ENCODE data around the gene MEF2D. TPM values are rescaled to one million over a fixed set of nuclear protein-coding genes. Genes with fewer than 3 reads are reported as not detected.

Gene MEF2D
- polyA plus RNA-seq (ENCODE audit: insufficient read depth in 1 of 5, insufficient read length in 5 of 5, low replicate concordance in 1 of 5) = 10 to 100 TPM; 20.3 to 38.1 (median 29.4) TPM
- long read RNA-seq, donor 1, partial matches to known transcripts = 13 of 14 reads
- long read RNA-seq, donor 1, other reads (novel, unspliced or antisense) = 0 of 14 reads
- long read RNA-seq, donor 2 = 0 reads
- long read RNA-seq, donor 3, partial matches to known transcripts = 11 of 11 reads
- long read RNA-seq, donor 3, other reads (novel, unspliced or antisense) = 0 of 11 reads
- long read RNA-seq, donor 4, partial matches to known transcripts = 8 of 14 reads
- long read RNA-seq, donor 4, other reads (novel, unspliced or antisense) = 5 of 14 reads
- long read RNA-seq, donor 5, partial matches to known transcripts = 10 of 10 reads
- long read RNA-seq, donor 5, other reads (novel, unspliced or antisense) = 0 of 10 reads
- long read RNA-seq, donor 6, partial matches to known transcripts = 10 of 11 reads
- long read RNA-seq, donor 6, other reads (novel, unspliced or antisense) = 0 of 11 reads
- long read RNA-seq, donor 7, partial matches to known transcripts = 11 of 11 reads
- long read RNA-seq, donor 7, other reads (novel, unspliced or antisense) = 0 of 11 reads
- long read RNA-seq, donor 8 = 0 reads

DNA sequence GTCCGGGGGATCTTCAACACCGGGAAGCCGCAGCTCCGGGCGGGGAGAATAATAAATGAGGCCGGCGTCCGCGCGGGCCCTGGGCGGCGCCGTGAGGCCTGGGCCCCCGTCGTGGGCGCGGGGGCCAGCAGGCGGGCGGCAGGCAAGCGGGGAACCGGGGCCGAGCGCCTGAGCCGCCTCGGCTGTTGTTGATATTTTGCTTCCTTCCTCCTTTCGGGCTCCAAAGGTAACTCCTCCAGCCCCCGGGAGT is at the start of gene MEF2D:
Gene MEF2D, minus strand, starts transcription at position 233 of the 250 bp plus-strand sequence. CDS start 17,483 bp downstream, outside the sequence.
- no peak for DNase-seq

DNA sequence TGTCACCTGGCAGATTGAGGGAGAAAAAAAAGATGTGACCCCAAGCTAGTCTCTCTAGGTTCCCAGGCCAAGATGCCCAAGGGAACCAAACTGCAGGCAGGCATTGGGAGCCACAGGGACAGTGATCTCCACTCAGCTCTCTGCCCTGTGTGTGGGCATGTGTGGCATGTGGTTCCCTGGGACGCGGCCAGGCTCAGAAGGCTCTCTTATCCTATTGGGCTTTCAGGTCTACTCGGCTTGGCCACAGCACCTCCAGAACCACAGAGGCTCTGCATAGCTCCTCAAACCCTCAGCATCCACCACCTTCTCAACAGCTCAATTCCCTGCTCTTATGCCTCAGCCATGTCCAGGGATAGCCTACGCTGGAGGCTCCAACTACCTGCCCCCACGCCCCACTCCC is 49.8 kb upstream of the MEF2D start:
- no peak for DNase-seq

DNA sequence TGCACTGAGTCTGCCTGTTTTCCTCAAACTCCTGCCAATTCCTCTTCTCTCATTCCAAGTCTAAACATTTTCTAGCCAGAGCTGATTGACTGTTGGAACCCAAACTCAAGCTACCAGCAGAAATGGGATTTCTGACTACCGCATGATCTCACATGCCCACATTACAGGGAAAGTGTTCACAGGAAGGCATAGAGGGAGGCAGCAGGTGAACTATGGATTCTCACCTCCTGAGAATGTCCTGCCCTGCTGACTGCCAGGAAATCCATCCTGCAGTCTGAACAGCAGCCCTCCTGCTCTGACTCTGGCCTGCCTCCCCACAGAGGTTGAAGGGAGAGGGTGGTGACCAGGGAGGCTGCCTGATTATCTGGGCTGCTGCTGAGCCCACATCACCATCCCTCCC is 49.3 kb upstream of the MEF2D start:
- DNase-seq = no peak

DNA sequence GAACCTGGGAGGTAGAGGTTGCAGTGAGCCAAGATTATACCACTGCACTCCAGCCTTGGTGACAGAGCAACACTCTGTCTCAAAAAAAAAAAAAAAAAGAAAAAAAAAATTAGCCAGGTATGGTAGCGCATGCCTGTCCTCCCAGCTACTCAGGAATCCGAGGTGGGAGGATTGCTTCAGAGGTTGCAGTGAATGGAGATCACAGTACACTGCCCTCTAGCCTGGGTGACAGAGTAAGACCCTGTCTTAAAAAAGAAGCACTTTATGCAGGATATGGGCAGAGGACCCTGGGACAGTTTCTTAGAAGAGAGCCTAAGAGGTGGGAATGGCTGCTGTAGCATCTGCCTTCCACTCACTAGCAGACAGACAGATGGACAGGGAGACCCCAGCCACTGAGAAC is 48.8 kb upstream of the MEF2D start:
- no peak for DNase-seq

DNA sequence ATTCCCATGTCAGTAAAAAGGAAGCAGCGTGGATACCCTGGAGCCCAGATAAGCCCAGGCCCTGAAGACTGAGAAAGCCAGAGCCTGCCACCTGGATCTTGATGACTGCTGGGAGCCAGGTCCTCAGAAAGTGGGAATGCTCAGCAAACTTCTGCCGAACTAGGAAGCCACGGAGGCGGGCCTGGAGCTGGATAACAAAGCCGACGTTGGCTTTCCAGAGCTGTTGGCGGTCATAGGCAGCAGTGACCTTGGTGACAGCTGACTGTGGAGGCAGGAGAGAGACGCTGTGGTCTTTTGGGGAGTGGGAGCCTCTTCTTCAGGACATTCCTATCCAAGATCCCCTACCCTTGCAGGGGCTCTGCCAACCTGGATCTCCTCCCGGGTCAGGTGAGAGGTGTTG is 47.4 kb upstream of the MEF2D start:
- DNase-seq = no peak

DNA sequence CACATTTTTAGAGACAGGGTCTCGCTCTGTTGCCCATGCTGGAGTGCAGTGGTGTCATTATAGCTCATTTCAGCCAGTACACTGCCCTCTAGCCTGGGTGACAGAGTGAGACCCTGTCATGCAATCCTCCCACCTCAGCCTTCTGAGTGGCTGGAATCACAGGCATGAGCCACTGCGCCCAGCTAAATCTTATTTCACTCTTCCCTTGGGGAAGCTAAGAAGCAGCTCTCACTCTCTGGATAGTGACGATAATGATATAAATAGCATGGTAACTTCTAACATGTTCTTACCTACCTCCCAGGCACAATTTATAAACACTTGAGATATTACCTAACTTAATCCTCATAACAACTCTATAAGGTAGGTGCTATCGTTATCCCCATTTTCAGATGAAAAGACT is 46.9 kb upstream of the MEF2D start:
- no peak for DNase-seq

DNA sequence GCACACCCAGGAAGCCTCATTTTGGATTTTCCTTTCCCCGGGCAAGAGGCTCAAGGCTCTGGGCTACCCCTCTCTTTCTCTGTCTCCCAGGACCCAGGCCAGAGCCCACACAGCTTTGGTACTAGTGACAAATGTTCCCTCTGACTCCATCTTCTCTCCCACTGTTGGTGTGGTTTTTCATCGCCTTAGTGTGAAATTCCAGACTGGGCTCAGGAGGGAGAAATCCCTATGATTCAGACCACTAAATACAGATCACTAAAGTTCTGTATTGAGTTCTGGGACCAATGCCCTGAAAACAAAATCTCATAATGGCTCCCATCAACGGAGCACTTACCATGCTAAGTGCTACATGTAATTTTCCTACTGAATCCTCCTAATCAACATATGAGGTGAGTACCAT is 45.7 kb upstream of the MEF2D start:
- no peak for DNase-seq

DNA sequence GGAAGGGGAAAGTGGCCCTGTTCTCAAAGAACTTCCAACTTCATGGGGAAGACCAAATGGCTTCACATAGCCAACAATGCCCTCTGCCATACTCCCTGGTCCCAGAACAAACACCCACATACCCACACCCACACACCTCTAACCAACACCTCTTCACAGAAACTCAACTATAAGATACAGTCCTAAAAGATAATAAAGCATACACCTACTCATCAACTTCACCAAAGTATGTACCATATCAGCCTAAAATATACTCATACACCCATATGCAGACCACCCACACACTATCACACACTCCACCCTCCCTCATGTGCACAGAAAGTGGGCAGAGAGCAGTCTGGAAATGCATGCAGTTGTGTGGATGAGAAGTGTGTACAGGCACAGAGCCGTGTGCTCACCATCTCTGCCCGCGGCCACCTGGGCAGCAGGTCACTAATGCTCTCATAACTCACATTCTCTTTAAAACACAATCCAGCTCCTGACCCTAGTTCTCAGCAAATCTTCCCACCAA is 44.1 kb upstream of the MEF2D start:
- no peak for DNase-seq

DNA sequence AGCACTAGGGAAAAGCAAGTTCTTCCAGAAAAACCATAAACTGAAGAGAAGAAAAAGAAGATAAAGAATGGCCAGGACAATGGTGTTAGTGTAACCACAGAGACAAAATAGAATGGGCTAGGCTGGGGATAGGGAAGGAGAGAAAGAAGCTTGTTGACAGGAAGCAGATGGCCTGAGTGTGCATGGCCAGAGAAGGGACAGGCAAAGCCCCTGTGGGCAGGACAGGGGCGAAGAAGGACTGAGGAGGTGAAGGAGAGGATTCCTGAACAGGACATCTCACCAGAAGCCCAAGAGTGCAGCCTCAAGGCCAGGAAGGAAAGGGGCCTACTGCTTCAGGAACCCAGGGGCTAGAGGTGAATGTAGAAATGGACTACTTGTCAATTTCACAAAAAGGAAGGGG is 42.5 kb upstream of the MEF2D start:
- DNase-seq = no peak

DNA sequence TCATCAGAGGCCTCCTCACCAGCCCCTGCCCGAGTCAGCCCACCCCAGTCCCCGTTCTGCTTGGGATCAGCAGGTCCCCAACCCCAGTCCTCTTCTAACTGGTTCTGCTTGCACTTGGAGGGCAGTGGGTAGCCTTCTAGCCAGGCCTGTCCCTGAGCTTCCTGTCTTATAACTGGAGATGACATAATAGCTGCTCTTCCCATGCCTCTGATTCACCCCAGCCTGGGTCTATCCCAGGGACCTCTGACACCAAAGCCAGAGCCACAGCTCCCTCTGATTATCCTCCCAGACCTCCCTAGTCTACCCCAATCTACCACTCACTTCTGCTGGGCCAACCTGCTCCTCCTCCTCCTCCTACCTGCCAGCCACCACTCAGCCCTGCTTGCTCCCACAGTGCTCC is 40.4 kb upstream of the MEF2D start:
- DNase-seq = no peak

DNA sequence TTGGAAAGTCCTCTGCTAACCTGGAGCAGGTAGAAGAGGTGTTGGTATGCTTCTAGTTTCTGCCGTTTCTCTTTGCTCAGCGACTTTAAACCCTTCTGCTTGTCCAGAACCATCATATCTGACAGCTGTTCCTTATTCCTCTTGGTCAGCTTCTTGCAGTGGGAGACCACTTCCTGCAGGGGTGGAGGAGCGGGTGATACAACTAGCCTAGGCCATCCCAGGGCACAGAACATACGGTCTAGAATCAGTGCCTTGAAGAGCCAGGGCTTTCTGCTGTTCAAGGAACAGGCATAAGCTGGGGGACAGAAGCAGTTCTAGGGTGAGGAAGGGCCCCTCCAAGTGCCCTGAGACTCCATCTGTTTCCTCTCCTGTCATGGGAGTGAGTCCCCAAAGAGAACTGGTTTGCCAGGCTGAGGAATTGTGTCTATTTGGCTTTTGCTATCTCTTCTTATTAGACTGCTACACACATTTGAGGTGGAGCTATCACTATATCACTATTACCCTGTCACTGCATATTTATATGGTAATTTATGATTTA is 39.3 kb upstream of the MEF2D start:
- no peak for DNase-seq

DNA sequence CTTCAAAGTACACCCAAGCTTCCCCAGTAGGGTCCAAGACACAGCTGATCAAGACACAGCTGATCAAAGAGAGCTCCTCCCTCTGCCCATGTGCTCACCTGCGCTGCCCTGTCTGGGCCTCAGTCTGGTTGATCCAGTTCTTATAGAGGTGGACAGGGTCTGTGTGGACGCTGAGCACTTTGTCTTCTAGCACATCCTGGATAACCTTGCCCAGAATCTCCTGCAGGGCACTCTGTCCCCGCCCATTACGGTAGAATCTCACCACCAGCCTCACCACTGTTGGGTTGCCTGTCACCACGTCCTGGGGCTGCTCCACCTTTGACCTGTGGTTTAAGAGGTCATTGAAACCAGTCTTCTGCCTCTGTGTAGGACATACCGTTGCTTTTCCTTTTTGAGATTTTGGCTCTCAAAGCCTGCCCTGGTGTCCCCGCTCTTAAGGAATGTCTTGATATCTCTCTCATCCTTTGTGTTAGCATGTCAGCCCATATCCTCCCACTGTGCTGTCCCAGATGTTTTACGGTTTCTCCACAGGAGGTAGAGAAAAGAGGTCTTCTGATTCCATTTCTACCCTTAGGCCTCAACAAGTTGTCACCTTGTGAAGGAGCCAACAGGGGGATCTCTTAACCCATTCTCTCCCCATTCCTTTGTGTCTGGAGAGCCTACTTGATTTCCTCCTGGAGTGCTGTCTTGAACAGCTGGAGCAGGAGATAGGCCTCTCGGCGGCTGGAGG is 38.3 kb upstream of the MEF2D start:
- no peak for DNase-seq

DNA sequence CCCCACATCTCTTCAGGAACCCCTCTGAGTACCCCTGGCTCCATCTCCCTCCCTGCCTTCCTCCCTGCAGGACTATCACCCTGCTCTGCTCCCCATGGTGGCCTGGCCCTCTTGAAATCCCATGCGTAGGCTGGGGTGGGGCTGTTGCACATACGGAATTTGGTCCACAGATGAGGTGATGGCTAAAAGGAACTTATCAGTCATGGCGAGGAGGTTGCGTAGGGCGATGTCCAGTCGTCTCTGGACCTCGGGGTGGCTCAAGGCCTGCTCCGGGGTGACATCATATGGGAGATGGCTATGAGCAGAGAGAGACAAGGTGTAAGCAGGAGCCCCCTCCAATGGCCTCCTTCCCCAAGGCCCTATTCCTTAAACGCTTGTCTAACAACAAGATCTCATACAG is 36.5 kb upstream of the MEF2D start:
- no peak for DNase-seq

DNA sequence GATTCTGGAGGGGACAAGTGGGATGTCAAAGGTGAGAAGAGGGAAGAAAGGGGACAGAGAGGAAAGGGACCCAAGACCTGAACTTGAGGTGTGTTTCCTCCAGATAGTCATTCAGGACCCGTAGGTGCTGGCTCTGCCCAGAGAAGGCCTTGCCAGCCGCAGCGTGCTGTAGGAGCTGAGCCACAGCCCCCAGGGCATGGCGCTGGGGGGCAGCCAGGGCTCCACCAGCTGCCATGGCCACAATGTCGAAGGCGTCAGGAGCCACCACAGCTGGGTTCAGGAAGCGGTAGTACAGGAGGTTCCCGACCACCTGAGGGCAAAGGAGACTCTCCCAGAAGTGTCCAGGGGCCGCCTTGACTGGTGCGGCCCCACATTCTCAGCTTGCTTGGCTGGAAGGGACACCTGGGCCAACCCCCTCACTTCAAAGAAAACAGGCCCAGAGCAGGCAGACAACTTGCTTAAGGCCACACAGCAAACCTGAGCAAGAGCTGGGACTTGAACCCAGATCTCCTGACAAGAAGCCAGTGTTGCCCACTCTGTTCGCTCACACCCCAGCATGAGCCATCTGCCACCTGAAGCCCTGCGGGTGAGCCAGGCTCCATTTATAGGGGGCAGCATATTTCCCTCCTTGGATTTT is 34.0 kb upstream of the MEF2D start:
- no peak for DNase-seq

DNA sequence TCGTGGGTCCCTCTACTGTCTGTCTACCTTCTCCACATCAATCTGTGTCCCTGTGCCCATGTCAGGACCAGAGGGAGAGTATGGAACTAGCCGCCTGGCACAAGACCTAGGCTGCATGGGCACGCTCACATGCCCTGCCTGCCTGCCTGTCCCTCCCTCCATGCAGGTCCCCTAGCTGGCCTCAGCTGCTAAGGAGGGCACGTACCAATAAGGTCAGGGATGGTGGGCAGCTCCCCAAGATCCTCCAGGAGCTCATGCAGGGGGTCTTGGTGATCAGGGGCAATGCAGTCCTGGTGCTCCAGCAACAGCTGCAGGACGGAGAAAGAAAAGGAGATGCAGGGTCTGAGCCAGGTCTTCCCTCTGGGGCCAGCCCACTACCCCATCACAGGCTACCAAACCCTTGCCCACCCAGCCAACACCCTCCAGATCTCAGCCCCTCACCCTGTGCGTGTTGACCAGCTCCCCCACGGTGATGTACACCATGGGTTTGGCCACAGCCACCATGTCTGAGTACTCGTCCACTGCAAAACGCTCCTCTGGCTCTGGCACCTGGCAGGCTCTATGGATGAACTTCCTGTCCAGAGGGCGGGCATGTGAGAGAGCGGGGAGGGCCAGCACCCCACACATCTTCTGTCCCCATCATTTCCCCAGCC is 33.1 kb upstream of the MEF2D start:
- DNase-seq = no peak

DNA sequence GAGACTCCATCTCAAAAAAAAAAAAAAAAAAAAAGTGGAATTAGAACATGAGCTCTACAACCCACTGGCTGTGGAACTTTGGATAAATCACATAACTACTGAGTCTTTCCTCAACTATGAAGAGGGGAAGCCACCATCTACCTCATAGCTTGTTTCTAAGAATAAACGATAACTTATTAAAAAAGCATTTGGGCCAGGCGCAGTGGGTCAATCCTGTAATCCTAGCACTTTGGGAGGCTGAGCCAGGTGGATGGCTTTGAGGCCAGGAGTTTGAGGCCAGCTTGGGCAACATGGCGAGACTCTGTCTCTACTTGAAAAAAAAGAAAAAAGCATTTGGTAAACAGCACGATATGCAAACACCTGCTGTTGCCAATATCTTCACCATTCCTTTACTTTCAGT is 31.8 kb upstream of the MEF2D start:
- no peak for DNase-seq

DNA sequence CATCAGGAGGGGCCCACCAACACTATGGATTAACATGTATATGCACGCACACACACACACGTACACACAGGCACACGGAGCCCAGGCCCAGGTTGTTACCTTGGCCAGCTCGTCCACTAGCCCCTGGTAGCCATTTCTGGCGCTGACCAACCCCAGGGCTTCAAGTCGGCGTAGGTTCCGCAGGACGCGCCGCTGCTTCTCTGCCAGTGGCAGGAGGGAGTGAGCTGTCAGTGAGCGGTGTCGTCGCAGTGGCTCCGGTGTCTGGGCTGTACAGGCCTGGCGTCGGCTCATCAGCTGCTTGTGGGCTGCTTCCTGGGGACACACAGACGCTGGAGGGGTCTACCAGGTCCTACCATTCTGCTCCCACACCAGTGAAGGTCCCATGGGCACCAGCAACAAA is 29.4 kb upstream of the MEF2D start:
- no peak for DNase-seq

DNA sequence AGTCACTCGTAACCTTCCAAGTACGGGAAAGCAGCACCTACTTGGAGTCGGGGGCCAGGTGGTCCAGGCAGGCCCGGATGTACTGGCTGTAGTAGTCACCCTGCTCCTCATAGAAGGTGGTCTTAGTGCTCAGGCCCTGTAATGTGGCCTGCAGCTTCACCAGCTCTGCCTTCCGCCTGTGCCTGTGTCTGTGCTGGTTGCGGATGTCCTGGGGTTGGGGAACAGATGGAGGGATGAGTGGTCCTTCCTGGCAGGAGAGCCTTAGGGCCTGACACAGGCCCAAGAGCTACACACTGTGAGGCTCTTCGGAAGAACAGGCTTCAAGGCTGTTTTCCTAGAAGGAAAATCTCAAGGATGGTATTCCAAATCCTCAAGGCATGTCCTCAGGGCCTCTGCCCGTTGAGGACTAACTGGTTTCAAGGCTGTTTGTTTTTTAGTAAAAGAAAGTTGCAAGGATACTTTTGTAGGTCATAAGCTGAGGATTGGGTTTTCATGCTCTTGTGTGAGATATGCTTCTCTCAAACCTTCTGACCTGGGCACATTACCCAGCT is 28.4 kb upstream of the MEF2D start:
- DNase-seq = no peak

DNA sequence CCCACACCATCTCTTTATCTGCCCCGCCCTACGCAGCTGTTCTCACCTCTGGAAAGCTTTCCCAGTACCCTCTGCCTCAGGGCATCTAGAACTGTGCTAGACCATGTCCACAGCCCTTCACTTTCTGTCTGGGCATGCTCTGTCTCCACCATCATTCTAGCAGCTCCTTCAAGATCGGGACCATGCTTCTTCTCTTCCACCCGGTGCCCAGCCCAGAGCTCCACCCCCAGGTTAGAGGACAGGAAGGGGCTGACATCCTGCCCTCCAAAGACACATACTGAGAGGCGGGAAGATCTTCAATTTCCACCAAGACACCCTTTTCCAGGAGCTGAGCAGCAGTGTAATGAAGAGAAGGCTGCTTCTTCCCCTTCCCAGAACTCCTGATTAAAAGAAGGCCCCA is 27.7 kb upstream of the MEF2D start:
- DNase-seq = no peak

DNA sequence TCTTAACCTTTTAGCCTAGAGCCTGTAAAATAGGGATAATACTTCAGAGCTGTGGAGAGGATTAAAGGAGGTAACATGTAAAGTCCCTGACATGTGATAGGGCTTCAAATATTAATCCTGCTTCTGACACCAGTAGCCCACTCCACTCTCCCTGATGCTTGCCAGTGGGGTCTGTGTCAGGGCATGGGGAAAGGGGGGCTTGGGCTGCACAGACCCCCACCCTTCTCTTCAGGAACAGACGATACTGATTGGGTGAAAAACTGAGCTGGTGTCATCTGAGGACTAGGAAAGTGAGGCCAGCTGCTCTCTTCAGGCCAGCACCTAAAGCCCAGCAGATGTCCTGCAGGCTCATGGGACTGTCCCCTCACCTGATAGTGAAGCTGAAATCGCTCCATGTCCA is 27.0 kb upstream of the MEF2D start:
- DNase-seq = no peak

DNA sequence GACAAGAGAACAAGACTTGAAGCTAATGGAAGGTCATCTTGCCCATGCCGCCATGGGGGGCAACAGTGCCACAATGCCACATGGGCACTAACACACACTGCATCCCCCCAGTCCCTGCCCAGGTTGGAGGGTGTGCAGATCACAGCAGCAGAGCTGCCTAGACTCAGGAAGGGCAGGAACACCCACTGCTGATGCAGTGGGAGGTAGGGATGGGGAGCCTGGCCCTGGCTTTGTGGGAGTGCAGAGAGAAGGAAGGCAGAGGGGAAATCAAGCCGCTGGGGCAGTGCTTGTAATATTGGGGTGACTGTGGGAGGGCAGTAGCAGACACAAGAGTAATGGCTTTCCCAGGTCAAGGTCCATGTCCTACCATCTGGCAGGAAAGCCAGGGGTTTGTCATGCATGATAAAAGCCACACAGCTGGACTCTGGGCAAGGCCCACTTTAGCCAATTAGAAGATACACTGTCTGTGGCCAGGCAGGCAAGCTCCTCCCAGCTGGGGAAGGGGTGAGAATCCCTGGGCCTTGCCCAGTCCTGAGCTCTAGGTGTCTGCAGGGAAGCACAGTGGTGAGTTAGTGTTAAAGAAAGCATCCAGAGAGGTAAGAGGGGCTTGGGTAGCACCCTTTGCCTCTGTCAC is 25.4 kb upstream of the MEF2D start:
- DNase-seq = no peak
